ENCODE measurements around the gene AQP9. TPM values are rescaled to one million over a fixed set of nuclear protein-coding genes. Genes with fewer than 3 reads are reported as not detected.

Gene AQP9
- total and polyA plus RNA-seq, 2 of the 8 experiments (the other 6 are each of a cell fraction or from before 2014, with no cell fraction given), result not detected

DNA sequence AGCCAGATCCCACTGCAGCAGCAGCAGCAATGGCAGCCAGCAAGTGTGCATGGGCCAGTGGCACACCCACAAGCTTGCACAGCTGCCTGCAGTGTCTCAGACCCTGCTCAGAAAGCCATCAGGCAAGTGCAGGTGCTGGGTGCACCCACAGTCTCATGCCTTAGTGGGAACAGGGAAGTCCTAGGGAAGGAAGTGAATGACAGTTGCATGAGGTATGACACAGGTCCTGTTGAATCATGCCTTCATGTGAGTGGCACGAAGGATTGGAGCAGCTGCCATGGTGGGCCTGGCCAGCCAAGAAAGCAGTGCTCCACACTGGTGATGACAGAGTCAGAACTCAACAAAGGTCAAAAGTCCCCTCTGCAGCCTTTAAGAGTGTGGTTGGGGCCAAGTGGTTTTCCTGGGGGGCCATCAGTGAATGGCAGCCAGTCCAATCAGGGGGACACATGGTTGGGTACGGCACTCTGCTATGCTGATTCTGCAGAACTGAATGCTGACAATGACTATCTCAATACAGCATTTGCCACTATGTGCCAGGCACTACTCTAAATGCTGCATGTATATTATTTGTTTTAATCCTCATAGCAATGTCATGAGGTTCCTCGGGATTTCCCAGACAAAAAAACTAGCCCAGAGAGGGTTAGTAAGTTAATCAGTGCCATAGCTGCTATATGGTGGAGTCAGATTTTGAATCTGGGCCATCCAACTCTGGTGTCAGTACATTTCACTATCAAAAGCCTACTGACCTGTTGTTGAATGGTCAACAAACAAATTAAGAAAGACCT lies 94.3 kb downstream of the AQP9 start (continued):
- no peak for TF ChIP-seq ATF3 (IDR thresholded peaks at IDR 0.05; ENCODE audit: insufficient read depth, low read depth, low read length)
- TF ChIP-seq SIN3A (conservative IDR thresholded peaks at IDR 0.05 in 1 of 2, IDR thresholded peaks at IDR 0.05 in 1 of 2; ENCODE audit: low read depth in 1 of 2, low read length in 2 of 2), result no peak
- no peak for TF ChIP-seq MAX (IDR thresholded peaks at IDR 0.05)
- no peak for TF ChIP-seq CTCF (IDR thresholded peaks at IDR 0.05; ENCODE audit: control extremely low read depth in 1 of 3, insufficient read depth in 1 of 3, low read depth in 1 of 3, low read length in 3 of 3)
